ENCODE results near the gene SLC35C1.
"Not testable (repeated sequence)": the region's sequence is repeated elsewhere in the genome, so short reads cannot be mapped to it uniquely, and the experiment has no call there.

Gene SLC35C1

DNA sequence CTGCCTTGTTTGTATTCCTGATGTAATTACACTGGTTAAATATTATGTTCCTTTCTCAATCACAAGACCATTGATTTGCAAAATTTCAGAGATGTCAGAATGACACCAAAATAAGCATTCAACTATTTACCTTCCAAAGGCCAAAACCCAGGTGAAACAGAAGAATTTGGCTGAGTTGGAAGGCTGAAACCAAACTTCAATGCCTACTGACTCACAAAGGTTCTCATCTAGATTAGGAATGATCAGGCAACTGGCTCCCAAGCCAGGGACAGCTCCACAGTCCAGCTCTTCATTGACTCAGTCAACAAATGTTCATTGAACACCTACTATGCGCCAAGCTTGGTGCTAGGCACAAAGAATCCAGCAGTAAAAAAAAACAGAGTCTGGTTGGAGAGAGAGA, 13.4 kb upstream of the SLC35C1 start:
- DNase-seq, result no peak

DNA sequence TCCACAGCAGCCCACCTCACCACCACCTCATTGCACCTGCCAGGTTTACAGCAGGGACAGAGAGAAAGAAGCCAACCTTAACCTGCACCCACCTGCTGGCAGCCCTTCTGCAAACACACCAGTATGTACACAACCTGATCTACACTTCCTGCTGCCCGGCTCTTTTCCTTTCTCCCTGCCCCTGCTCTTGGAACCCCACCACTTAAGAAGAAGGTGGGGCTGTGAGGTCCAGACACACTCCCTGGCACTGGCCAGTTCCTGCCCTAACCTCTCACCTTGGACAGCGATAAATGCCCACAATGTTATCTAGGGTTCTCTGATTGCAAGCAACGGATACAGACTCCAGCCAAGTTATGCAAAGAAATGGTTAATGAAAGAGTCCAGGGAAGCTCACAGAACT, 10.8 kb upstream of the SLC35C1 start:
- DNase-seq, result peak; percentile 60

DNA sequence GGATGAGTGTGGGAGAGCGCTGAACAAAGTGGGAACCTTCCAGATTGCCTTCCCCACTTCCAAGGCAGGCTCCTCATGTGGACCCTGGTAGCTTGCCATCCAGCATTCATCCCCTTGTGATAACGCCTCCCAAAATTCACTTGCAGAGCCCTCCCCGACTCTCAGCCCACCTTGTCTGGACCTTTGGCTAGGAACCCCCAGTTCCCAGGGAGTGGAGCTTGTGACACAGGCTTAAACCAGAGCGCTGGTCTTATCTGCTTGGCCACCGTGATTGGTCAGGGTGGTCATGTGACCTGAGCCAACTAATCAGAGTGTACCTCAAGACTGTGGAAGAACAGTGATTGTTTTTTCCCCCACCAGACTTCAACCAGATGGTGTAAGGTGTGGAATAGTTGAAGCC, 9.6 kb upstream of the SLC35C1 start:
- no peak for DNase-seq

DNA sequence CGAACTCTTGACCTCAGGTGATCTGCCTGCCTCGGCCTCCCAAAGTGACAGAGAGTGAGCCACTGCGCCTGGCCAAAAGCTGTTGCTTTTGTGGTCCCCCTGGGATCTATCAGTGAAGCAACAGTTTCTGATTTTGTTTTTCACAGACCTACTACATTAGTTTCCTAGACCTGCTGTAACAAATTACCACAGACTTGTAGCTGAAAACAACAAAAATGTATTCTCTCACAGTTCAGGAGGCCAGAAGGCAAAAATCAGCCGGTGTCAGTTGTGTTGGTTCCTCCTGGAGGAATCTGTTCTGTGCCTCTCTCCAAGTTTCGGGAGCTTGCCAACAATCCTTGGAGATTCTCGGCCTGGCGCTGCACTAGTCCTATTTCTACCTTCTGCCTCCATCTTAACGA, 8.5 kb upstream of the SLC35C1 start:
- DNase-seq, result no peak

DNA sequence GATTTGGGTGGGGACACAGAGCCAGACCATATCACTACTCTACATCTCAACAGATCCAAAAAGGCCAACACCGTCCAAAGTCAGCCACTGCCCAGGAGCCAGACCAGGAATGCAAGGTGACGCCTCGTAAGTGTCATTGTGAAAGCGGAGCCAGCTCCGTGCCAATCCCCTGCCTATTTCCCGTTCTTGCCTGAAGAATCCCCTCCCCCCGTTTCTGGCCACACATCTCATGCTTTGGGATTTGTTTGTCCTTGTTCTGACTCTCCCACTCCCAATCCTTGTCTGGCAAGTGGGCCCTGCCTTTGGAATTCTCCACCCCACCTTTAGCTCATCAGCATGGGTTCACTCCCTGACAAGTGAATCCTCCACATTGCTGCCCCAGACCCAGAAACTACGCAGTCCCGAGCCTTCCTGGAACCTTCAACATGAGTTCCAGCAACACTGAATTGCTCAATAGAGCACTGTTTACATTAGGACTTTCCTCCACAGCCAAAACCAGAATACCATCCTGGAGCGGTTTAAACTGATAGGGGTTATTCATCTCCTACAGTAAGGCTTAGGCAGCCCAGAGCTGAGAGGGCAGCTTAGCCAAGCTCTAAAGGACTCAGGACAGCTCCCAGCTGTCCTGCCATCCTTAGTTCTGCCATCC, 6.0 kb upstream of the SLC35C1 start:
- DNase-seq, result no peak

DNA sequence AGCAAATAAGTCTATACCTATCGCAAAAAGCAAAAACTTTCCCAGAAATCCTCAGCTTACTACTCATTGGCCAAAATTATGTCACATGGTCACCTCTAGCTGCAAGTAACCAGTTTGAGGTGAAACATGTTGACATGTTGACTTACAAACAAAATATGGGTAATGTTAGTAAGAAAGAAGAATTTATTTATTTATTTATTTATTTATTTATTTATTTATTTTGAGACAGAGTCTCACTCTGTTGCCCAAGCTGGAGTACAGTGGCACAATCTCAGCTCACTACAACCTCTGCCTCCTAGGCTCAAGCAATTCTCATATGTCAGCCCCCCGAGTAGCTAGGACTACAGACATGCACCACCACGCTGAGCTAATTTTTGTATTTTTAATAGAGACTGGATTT, 5.4 kb upstream of the SLC35C1 start:
- no peak for DNase-seq

DNA sequence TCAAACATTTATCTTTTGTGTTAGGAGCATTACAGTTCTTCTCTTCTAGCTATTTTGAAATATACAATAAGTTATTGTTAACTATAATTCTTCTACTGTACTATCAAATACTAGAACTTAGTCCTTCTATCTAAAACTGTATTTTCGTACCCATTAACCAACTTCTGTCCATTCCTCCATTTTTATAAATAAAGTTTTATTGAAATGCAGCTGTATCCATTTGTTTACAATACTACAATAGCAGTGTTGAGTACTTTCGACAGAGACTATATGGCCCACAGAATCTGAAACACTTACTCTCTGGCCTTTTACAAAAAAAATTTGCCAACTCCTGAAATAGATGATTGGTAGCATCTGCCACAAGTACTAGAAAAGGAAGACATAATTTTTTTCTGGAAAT, 4.7 kb upstream of the SLC35C1 start:
- no peak for DNase-seq

DNA sequence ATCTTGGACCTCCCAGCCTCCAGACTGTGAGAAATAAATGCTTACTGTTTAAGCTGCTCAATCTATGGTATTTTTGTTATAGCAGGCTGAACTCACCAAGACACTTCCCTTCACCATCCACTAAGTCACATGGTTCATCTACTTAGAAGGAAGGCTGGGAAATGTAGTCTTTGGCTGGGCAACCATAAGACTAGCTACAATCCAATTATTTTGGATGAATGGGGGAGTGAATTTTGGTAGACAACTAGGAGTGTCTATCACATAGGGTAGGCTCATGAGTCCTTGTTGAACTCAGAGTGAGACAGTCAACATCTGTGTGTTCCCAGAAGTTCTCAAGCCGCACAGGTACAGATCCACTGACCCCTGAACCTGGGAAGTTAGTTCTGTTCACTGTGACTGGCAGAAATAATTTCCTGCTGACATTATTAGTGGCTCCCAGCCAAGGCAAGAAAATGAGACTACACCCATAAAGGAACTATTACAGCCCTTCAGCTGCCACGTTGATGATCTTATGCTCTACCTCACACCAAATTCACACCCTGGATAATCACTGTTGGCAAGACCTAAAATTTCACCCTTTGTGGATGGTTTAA, 3.1 kb upstream of the SLC35C1 start:
- no peak for DNase-seq

DNA sequence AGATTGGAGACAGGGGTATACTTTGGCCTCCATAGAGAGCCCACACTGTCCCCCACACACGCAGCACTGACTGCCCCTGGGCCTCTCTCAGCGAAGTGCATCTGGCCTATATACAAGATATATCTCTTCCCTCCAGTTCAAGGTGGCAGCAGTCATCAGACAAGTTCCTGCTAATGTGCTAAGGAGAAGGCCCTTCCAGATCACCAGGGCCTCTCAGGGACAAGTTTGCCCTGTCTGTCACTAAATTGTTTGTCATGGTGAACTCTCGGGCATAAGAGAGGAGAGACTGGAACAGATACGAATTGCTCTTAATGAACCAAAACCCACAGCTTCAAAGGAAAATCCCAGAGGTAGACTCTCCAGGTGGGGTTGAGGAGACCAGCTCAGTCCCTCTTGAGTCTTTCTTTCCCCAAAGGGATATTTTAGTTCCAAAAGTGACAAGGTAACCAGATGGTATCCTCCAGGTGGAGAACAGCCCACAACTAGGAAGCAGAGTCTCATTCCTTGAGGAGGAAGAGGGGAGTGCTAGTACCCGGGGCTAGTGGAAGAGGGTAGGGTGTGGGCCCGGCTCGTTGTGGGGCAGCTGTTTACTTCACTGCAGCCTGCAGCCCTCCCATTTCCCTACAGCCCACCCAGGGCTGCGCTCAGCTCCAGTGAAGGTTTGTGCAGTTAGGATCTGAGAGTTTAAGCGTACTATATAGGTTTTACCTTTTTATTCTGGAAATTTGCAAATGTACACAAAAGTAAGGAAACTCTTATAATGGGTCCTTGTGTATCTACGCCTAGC, 2.2 kb upstream of the SLC35C1 start:
- DNase-seq, result no peak

DNA sequence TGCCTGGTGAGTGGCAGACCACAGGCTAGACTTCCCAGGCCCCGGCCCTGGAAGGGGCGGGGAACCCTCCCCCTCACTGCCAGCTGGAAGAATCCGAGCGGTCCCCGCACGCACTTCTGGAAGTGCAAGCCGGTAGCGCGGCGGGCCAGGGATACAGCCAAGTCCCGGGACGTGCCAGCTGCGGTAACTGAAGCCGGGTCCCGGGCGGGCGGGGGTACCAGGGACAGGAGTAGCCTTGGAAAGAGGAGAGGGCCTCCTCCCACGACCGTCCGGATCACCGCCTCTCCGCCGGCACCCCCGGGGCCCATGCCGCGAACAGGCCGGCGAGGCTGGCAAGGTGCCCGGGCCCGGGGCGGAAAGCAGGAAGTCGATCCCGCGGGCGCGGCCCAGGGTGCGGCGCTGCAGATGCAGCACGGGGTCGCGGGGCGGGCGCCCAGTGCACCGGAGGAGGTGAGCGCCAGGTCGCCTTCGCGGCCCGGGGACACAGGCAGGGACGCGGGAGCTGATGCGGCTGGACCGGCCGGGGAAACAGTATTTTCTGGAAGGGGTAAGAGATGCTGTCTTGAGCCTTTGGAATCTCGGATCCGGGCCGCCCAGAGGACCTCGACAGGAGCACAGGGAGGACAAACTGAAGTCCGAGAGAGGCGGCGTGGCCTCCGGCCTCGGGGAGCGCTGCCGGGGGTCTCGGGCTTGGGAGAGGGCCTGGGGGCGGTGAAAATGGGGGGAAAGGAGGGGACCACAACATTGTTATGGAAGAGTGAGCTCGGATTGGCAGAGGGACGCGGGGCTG, 783 bp upstream of the SLC35C1 start:
- DNase-seq, result peak; percentile 47

DNA sequence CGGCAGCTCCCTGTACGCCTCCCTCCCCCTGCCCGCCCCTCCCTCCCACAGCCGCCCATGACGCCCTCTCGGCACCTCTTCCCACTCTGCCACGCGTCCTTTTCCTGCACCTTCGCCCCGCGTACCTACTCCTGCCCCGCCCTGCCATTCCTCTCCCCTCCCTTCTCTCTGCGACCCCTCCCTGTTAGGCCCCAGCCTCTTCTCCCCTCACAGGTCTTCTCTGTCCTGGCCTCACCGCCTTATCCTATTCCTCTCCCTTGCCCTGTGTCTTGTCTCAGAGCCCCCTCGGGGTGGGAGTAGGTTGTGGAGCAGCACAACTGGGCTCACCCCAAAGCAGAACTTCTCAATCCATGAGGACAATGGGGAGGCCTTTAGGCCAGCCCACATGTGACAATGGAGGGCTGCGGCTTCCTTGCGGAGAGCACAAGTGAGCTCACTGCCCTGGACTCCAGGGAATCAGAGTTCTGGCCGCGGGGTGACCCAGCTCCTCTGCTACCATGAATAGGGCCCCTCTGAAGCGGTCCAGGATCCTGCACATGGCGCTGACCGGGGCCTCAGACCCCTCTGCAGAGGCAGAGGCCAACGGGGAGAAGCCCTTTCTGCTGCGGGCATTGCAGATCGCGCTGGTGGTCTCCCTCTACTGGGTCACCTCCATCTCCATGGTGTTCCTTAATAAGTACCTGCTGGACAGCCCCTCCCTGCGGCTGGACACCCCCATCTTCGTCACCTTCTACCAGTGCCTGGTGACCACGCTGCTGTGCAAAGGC, 539 bp downstream of the SLC35C1 start:
- no peak for DNase-seq

DNA sequence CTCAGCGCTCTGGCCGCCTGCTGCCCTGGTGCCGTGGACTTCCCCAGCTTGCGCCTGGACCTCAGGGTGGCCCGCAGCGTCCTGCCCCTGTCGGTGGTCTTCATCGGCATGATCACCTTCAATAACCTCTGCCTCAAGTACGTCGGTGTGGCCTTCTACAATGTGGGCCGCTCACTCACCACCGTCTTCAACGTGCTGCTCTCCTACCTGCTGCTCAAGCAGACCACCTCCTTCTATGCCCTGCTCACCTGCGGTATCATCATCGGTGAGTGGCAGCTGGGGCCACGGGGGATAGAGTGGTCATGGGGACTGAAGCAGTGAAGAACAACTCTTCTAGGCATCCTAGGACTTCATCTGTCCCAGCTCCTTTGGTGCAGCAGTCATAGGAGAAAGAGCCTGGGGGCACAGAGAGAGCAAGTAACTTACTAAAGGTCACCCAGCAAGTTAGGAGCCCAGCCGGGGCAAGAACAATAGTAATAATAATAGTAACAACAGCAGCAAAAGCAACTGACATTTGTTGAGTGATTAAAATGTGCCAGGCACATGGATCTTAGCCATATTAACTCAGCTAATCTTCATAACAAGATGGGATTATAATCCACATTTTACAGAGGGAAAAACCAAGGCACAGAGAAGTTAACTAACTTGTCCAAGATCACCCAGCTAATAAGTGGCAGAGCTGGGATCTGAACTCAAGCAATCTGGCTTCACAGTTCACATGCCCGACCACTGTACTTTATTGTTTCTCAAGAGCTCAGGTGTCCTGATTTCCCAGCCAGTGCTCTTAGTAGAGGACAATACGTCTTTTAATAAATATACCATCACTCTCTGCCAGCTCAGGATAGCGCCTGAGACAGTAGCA, 1.4 kb downstream of the SLC35C1 start:
- DNase-seq, result no peak

DNA sequence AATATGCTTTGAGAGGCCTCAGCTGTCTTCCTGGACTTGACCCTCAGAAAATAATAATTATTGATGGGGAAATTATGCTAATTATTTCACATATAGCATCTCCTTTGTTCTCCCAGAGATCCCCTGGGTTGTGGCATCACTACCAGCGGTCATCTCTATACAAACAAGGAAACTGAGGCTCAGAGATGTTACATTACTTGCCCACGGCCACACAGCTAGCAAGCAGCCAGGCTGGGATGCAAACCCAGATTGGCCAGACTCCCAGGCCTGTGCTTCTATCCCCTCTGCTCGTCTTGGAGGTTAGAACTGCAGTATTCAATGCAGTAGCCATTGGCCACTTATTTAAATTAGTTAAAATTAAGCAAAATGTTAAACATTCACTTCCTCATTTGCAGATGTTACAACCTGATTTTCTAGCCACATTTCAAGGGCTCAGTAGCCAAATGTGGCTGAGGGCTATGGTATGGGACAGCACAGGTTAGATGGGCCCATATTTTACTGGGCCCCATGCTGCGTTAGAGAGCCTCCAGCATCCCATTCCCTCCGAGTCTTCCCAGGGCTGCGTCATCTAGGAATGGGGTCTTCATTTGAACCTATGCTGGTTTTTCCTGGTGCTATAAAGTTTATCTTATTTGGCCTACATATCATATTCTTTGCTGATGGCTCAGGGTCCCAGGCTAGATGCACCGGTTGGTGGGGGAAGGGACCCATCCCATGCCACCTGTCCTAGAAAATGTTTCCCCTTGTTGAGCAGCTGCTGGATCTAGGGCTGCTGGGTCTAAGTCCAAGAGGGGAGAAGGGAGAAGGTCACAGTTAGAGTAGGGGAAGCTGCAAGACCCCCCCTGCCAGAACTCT, 2.2 kb downstream of the SLC35C1 start:
- DNase-seq, result no peak

DNA sequence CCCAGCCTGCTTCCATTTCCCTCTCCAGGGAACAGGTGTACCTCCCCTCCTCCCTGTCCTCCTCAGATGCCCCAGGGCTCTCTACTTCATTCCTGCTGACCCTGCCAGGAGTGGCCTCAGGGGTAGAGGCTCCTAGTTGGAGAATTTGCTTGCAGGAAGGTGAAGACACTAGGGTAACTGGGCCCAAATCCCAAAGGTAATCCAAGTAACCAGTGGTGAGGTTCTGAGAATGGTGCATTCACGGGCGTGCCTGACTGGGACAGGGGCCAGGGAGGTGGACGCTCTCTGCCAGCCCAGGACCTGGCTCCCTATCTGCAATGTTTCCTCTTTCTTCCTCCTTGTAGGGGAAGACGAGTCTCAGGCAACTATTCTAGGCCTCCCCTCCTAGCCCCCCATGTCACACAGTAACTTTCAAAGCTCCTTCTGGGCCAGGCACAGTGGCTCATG, 2.9 kb downstream of the SLC35C1 start:
- no peak for DNase-seq

DNA sequence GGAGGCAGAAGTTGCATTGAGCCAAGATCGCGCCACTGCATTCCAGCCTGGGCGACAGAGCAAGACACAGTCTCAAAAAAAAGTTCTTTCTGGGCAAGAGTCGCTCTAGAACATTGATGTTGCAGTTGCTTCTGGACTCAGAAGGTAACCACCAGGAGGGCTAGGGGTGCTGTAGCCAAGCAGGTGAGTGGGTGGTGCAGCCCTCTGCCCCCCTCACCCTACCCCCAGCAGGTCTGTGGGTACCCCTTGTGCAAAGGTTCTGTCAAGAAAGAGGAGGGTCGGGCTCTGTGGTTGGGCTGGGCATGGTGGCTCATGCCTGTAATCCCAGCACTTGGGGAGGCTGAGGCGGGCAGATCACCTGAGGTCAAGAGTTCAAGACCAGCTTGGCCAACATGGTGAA, 3.5 kb downstream of the SLC35C1 start:
- not testable (repeated sequence) for DNase-seq

DNA sequence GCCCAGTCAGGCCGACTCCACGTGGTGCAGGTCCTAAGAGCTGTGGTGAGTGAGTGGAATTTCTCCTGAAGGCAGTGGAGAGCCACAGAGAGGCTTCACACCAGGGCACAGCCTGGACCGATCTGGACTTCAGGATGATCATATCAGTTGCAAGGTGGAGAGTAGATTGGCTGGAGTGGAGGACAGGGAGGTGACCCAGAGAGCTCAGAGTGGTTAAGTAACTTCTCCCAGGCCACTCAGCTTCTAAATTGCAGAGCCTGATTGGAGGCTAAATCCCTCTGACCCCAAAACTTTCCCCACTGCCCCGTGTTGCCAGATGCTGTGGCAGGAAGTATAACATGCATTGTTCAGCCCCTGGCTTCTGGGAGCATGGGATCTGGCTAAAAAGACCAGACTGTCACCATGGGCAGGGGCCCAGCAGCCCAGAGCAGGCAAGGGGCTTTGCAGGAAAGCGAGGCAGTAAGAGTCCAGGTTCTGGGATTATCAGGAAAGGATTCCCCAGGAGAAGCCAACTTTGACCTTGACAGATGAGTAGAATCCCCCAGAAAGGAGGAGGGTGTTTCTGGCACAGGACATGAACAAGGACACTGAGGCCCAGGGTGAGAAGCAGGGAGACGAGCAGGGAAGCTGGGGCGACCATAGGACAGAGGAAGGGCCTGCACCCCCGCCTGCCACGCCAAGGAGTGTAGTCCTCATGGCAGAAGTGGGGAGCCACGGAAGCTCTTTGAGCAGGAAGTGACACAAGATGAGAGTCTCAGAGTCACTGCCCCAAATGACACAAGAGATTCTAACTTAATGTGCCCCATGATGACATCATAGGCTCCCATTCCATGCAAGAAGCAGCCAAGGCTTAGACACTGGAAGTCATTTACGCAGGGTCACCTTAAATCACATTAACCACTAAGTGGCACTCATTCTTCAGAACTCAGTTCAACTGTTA, 4.8 kb downstream of the SLC35C1 start:
- no peak for DNase-seq

DNA sequence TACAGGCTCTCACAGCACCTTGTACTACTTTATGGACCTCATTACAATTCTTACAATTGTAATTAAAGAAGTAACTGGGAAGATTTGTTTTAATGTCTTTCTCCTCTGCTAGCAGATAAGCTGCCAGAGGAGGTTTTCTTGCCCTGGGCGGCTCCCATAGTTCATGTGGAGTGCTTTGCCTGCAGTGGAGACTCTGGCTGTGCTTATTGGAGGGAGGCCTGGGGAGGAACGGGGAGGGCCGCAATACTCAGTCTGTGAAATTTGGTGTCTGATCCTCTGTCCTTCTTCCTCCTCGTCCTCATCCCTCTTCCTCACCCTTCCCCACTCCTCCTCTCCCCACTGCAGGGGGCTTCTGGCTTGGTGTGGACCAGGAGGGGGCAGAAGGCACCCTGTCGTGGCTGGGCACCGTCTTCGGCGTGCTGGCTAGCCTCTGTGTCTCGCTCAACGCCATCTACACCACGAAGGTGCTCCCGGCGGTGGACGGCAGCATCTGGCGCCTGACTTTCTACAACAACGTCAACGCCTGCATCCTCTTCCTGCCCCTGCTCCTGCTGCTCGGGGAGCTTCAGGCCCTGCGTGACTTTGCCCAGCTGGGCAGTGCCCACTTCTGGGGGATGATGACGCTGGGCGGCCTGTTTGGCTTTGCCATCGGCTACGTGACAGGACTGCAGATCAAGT, 5.6 kb downstream of the SLC35C1 start:
- DNase-seq, result no peak

DNA sequence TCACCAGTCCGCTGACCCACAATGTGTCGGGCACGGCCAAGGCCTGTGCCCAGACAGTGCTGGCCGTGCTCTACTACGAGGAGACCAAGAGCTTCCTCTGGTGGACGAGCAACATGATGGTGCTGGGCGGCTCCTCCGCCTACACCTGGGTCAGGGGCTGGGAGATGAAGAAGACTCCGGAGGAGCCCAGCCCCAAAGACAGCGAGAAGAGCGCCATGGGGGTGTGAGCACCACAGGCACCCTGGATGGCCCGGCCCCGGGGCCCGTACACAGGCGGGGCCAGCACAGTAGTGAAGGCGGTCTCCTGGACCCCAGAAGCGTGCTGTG, 6.1 kb downstream of the SLC35C1 start:
- DNase-seq, result no peak
